ENCODE data around the gene DDX11.

GRCh38 chr12:31035967-31036665 lies 37.5 kb upstream of the DDX11 start:
- no peak for TF ChIP-seq EZH2 (optimal IDR thresholded peaks at IDR 0.05; ENCODE audit: low read depth, low read length)
- TF ChIP-seq CTCF (IDR thresholded peaks at IDR 0.05; ENCODE audit: low read length): no peak

Data from MM.1S (cell line).